ENCODE data around the gene NT5C2.

DNA sequence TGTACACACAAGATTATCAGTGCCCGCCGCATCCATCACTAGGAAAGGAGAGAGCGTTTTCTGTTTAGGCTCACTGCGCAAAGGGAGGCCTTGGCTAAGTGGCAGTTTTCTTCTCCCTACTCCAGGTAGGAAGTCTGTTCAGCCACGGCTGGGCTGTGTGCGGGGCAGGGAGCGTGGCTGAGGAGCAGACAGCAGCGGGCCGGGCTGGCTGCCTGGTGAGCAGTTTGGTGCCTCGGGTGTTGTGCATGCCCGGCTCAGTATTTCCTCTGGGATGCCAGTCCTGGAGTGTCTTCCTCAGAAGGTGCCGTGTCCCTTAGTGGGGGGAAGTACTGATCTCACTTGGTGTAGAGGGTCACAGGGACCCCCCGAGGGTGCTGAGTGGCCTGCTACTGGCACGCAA lies 114.4 kb downstream of the NT5C2 start:
- TF ChIP-seq CTCF (IDR thresholded peaks at IDR 0.05) = no peak
- no peak for TF ChIP-seq POLR2A (IDR thresholded peaks at IDR 0.05)
- no peak for TF ChIP-seq POLR2AphosphoS5 (IDR thresholded peaks at IDR 0.05)
- TF ChIP-seq EP300 (IDR thresholded peaks at IDR 0.05) = no peak

All from sigmoid colon (tissue), 4 donors.